GM10847 (cell line): ENCODE measurements around the gene ABCG1.

Source experiments
- POLR2A ChIP-seq: IDR thresholded peaks from 2 replicates; pipeline ENCODE4 v1.6.1; 2011; ENCODE audit not compliant: insufficient read length; ENCODE audit errors: extremely low read depth

Gene ABCG1

GRCh38 chr21:42291003-42291750 lies 72.2 kb downstream of the ABCG1 start:
- TF ChIP-seq POLR2A = no peak

- TF ChIP-seq POLR2A = no peak
Observed at GRCh38 chr21:42291751-42292562, 73.0 kb downstream of the ABCG1 start.

- TF ChIP-seq POLR2A = no peak
Observed at GRCh38 chr21:42293649-42294272, 74.8 kb downstream of the ABCG1 start.

DNA sequence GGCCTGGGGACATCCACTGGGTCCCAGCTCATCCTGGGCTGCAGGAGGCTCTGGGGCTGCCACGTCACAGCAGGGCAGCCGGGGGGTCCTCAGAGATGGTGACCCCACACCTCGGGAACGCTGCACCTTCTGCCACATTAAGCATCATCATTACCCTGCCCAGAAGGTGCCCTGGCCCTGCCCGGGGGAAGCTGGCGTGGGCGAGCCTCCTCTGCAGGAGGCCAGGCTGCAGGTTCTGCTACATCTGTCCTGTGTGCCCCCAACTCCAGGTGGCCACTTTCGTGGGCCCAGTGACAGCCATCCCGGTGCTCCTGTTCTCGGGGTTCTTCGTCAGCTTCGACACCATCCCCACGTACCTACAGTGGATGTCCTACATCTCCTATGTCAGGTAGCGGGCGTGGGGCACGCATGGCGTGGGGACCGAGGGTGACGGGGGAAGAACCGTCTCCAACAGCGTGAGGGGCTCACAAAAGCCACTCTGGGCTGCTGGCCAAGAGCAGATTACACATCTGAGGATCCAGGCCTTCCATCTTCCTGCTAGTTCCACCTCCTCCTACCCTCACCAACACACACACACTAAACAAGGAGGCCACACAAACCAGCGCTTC lies 75.4 kb downstream of the ABCG1 start:
- TF ChIP-seq POLR2A = no peak

GRCh38 chr21:42295845-42296244 lies 76.9 kb downstream of the ABCG1 start:
- no peak for TF ChIP-seq POLR2A

GRCh38 chr21:42296501-42296900 lies 77.6 kb downstream of the ABCG1 start:
- no peak for TF ChIP-seq POLR2A

DNA sequence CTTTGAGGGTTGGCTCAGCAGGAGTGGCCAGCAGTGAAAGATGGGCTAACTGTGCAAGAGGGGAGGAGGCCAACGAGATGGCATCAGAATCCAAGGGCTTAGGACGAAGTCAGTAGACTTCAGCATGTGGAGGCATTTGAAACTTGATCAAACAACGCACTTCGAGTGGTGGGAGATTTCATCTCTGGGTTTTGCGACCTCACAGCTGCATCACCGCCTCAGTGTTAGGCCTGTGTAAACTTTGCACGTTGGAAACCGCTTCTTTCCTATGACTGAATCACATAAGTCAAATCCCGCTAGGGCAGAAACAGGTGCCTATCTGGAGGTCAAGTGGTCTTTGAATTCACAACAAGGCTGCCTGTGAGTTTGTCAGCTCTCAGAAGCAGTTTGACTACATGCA lies 78.4 kb downstream of the ABCG1 start:
- no peak for TF ChIP-seq POLR2A

GRCh38 chr21:42298237-42298636 lies 79.3 kb downstream of the ABCG1 start:
- TF ChIP-seq POLR2A = no peak

DNA sequence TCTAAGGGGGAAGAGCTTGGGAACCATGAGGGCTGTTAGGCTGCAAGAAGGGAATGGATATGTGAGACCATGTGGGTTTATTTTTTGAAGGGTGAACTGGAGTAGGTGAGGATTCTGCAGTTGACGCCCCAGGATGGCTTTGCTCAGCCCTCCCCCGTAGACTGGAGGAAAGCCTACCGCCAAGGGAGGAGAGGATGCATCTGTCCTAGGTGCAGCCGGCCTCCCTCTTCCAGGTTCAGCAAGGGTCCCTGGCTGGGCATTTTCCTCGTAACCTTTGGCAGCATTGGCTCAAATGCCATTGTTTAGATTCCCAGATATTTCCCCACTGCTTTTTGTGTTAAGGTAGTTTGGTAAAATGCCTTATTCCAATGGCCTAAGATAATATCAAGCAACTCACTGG lies 79.7 kb downstream of the ABCG1 start:
- TF ChIP-seq POLR2A = no peak

DNA sequence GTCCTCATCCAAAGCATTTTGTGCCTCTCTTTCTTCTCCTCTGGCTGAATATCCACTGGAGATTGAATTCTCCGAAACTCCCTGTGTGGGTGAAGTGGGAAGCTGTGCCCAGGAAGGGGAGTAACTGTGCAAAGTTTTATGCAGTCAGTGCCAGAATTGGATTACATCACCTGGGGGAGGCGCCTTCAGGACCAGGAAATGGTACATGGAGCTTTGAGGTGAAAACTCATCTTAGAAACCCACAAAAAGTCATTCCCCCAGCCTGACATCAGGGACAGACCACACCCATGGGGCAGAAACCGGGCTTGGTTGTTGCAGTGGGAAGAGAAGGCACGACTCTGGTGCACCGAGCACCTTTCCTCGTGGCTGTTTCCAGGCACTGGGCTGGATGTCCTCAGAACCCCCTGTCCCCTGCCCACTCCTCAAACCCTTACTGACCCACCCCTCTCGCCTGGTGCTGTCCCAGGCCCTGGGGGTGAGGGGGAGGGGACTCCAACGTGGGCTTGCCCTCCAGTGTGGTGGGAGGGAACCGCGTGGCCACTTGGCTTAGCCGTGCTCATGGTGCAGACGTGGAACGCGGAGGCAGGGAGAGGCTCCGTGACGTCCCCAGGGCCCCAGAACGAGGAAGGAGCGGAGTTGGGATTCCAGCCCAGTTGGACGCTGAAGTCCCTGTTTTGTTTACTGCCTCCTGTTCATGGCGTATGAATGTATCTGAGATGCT lies 80.5 kb downstream of the ABCG1 start:
- no peak for TF ChIP-seq POLR2A

GRCh38 chr21:42300045-42300583 lies 81.2 kb downstream of the ABCG1 start:
- TF ChIP-seq POLR2A = no peak

DNA sequence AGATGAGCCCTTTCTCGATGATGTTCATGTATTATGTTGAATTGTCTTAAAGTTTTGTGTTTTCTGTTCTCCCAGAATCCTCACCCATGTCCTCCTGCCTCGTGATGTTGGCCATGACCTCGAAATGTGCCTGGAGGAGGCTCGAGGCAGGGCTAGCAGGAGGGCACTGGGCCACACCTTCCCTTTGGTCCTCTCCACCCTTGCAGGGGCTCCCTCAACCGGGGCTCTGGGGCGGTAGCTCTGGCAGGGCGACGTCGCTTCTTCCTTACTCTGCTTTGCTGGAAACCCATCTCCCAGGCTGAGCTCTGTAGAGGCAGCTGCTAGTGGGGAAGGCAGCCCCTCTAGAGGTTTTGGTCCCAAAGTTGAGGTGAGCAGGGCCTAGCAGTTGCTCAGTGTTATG lies 82.0 kb downstream of the ABCG1 start:
- TF ChIP-seq POLR2A = no peak

DNA sequence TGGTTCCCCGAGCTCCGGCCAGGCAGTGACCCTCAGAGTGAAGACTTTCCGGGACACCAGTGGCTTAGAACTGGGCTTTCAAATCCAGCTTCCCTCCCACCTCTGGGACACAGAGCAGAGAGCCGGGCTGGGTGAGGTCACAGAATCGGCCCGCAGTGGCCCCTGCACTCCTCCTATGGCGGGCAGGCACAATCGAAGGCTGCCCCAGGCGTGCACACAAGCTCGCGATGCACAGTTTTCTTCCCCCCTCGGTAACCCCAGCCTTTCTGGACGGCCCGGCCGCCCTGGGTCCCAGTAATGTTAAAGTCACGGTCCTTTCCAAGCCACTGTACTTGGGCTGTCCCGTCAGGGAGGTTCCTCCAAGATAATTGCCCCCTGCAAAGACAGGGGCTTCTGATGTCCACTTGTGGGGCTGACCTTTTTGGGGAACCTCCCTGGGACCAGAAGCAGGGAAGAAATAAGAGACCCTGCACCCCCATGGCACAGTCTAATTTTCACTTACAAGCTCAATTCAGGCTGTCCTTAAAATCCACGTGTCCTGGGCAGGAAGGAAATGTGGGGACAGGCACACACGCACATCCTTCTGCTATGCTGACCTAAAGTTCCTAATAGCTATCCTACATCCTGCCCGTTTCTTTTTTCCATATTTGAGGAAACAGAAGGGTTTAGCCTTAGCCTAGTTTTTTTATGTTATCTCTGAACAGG lies 82.6 kb downstream of the ABCG1 start:
- no peak for TF ChIP-seq POLR2A

GRCh38 chr21:42302076-42302650 lies 83.2 kb downstream of the ABCG1 start:
- TF ChIP-seq POLR2A = no peak

DNA sequence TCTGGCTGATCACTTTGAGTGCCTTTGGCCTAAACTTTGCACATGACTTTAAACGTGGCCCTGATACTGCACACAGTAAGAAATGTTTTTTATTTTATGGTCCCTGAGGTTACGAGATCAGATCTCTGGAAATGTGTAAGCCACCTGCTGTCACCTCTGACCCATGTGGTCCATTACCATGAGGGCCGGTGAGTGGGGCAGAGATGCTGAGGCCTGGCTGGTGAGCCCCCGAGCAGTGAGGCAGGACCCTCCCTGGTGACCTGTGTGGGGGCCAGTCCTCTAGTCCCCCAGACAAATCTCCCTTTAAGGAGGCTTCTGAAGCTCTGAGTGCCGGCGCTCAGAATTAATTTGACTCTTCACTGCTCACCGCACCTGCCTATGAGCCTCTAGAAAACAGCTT lies 83.9 kb downstream of the ABCG1 start:
- no peak for TF ChIP-seq POLR2A
